ENCODE measurements around the gene LRRFIP2. TPM values are rescaled to one million over a fixed set of nuclear protein-coding genes. Genes with fewer than 3 reads are reported as not detected.
"Not testable (repeated sequence)": the region's sequence is repeated elsewhere in the genome, so short reads cannot be mapped to it uniquely, and the experiment has no call there.

Gene LRRFIP2
- total and polyA plus RNA-seq, 2 experiments from 2014 or later, result 29.0 to 48.8 TPM

GRCh38 chr3:37148208-37148607 lies 26.2 kb downstream of the LRRFIP2 start:
- Histone ChIP-seq H3K4me2 (no peak overlapping the region), H3K9me3 (ENCODE audit: low read depth) (no peaks in the 10 kb centered on the region), H3K9me2 (replicated peaks; ENCODE audit: insufficient read depth) (no peaks in the 10 kb centered on the region), H3K36me3 (replicated peaks; ENCODE audit: insufficient read depth, low read depth) (no peaks in the 10 kb centered on the region), H4K20me1 (ENCODE audit: insufficient read depth, poor library complexity, severe bottlenecking) (no peaks in the 10 kb centered on the region), H3K79me2 (peaks cover 36% of the 10 kb centered on the region), H2AFZ (no peak overlapping the region), H3K27ac (no peak overlapping the region), H3K4me3 (no peak overlapping the region), H3K27me3 (no peaks in the 10 kb centered on the region), H3K4me1 (ENCODE audit: insufficient read depth) (no peaks in the 10 kb centered on the region)
- no peak for DNase-seq (ENCODE audit: low spot score)
- 87% methylated on average over 3 of the region's 3 CpGs for WGBS (ENCODE audit: low lambda C conversion rate, missing lambda C conversion rate)
- no peak for TF ChIP-seq CTCF (IDR thresholded peaks at IDR 0.05; ENCODE audit: poor library complexity)
- TF ChIP-seq EZH2phosphoT487 (IDR thresholded peaks at IDR 0.05; ENCODE audit: low read depth, severe bottlenecking, unreplicated experiment), result no peak
- TF ChIP-seq EZH2 (IDR thresholded peaks at IDR 0.05; ENCODE audit: borderline replicate concordance), result no peak

GRCh38 chr3:37147666-37148065 lies 26.7 kb downstream of the LRRFIP2 start:
- H2AFZ ChIP-seq, result no peak overlapping the region
- TF ChIP-seq EZH2 (IDR thresholded peaks at IDR 0.05; ENCODE audit: borderline replicate concordance), result no peak
- no peaks in the 10 kb centered on the region for H3K9me2 ChIP-seq (replicated peaks; ENCODE audit: insufficient read depth)
- no peaks in the 10 kb centered on the region for H3K36me3 ChIP-seq (replicated peaks; ENCODE audit: insufficient read depth, low read depth)
- 91% methylated on average over 4 of the region's 4 CpGs for WGBS (ENCODE audit: low lambda C conversion rate, missing lambda C conversion rate)
- no peaks in the 10 kb centered on the region for H3K27me3 ChIP-seq
- DNase-seq (ENCODE audit: low spot score), result no peak
- H3K4me3 ChIP-seq, result no peak overlapping the region
- H3K9me3 ChIP-seq (ENCODE audit: low read depth), result no peaks in the 10 kb centered on the region
- H3K4me2 ChIP-seq, result no peak overlapping the region
- no peaks in the 10 kb centered on the region for H4K20me1 ChIP-seq (ENCODE audit: insufficient read depth, poor library complexity, severe bottlenecking)
- no peaks in the 10 kb centered on the region for H3K4me1 ChIP-seq (ENCODE audit: insufficient read depth)
- H3K27ac ChIP-seq, result no peak overlapping the region
- peaks cover 36% of the 10 kb centered on the region for H3K79me2 ChIP-seq

- not testable (repeated sequence) for H3K9me2 ChIP-seq (replicated peaks; ENCODE audit: insufficient read depth); H3K4me3 ChIP-seq; H4K20me1 ChIP-seq (ENCODE audit: insufficient read depth, poor library complexity, severe bottlenecking); H3K4me2 ChIP-seq; H3K4me1 ChIP-seq (ENCODE audit: insufficient read depth); DNase-seq (ENCODE audit: low spot score); H2AFZ ChIP-seq; H3K27me3 ChIP-seq; H3K27ac ChIP-seq; H3K36me3 ChIP-seq (replicated peaks; ENCODE audit: insufficient read depth, low read depth); H3K9me3 ChIP-seq (ENCODE audit: low read depth)
- WGBS (ENCODE audit: low lambda C conversion rate, missing lambda C conversion rate), result 100% methylated on average over 2 of the region's 2 CpGs
- peaks cover 31% of the 10 kb centered on the region for H3K79me2 ChIP-seq
These were observed 27.5 kb downstream of the LRRFIP2 start for GRCh38 chr3:37146927-37147326.

- Histone ChIP-seq H2AFZ (no peak overlapping the region), H4K20me1 (ENCODE audit: insufficient read depth, poor library complexity, severe bottlenecking) (no peaks in the 10 kb centered on the region), H3K27me3 (no peaks in the 10 kb centered on the region), H3K9me2 (replicated peaks; ENCODE audit: insufficient read depth) (no peaks in the 10 kb centered on the region), H3K36me3 (replicated peaks; ENCODE audit: insufficient read depth, low read depth) (no peaks in the 10 kb centered on the region), H3K9me3 (ENCODE audit: low read depth) (no peaks in the 10 kb centered on the region), H3K4me2 (no peak overlapping the region), H3K4me3 (no peak overlapping the region), H3K79me2 (peaks cover 20% of the 10 kb centered on the region), H3K27ac (no peak overlapping the region), H3K4me1 (ENCODE audit: insufficient read depth) (no peaks in the 10 kb centered on the region)
- no peak for TF ChIP-seq EZH2phosphoT487 (IDR thresholded peaks at IDR 0.05; ENCODE audit: low read depth, severe bottlenecking, unreplicated experiment)
- TF ChIP-seq EZH2 (IDR thresholded peaks at IDR 0.05; ENCODE audit: borderline replicate concordance), result no peak
- no peak for TF ChIP-seq CTCF (IDR thresholded peaks at IDR 0.05; ENCODE audit: poor library complexity)
- 92% methylated on average over 2 of the region's 2 CpGs for WGBS (ENCODE audit: low lambda C conversion rate, missing lambda C conversion rate)
- no peak for DNase-seq (ENCODE audit: low spot score)
These were observed 28.8 kb downstream of the LRRFIP2 start for GRCh38 chr3:37145611-37146010.

GRCh38 chr3:37144806-37145205 lies 29.6 kb downstream of the LRRFIP2 start:
- H4K20me1 ChIP-seq (ENCODE audit: insufficient read depth, poor library complexity, severe bottlenecking), result no peaks in the 10 kb centered on the region
- DNase-seq (ENCODE audit: low spot score), result no peak
- no peaks in the 10 kb centered on the region for H3K36me3 ChIP-seq (replicated peaks; ENCODE audit: insufficient read depth, low read depth)
- no peak overlapping the region for H3K27ac ChIP-seq
- TF ChIP-seq CTCF (IDR thresholded peaks at IDR 0.05; ENCODE audit: poor library complexity), result no peak
- no peak overlapping the region for H3K4me3 ChIP-seq
- H3K27me3 ChIP-seq, result no peaks in the 10 kb centered on the region
- H3K9me2 ChIP-seq (replicated peaks; ENCODE audit: insufficient read depth), result no peaks in the 10 kb centered on the region
- H2AFZ ChIP-seq, result no peak overlapping the region
- peaks cover 12% of the 10 kb centered on the region for H3K79me2 ChIP-seq
- H3K4me2 ChIP-seq, result no peak overlapping the region
- no peaks in the 10 kb centered on the region for H3K4me1 ChIP-seq (ENCODE audit: insufficient read depth)
- H3K9me3 ChIP-seq (ENCODE audit: low read depth), result no peaks in the 10 kb centered on the region
